GM18867 (cell line): ENCODE data around the gene SLC15A5.

Experiments used
- ATAC-seq: cut with Tn5 transposase; IDR thresholded peaks from one replicate; pipeline ENCODE4 v1.9.1; 2021; ENCODE audit warnings: mild to moderate bottlenecking, moderate library complexity; ENCODE audit not compliant: unreplicated experiment

The SLC15A5 gene

DNA sequence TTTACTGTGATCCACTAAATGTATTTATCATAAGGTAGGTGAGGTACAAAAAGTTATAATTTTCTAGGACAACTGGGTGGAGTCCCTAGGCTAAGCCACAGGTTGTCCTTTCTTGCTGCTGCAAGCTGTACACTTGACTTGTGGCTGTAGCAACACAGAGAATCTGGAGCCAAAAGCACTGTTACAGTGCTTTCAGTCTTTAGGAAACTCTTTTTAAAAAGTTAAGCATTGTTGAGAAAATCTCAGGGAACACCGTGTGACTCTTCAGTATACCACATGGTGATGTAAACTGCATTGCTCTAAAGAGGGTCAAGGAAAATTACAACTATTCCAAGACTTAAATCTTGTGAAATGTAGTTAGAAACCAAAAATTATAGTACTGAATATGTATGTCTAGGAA, 11.4 kb downstream of the SLC15A5 start:
- ATAC-seq, result no peak

- no peak for ATAC-seq
Measured at GRCh38 chr12:16261944-16262475, 15.5 kb downstream of the SLC15A5 start.

DNA sequence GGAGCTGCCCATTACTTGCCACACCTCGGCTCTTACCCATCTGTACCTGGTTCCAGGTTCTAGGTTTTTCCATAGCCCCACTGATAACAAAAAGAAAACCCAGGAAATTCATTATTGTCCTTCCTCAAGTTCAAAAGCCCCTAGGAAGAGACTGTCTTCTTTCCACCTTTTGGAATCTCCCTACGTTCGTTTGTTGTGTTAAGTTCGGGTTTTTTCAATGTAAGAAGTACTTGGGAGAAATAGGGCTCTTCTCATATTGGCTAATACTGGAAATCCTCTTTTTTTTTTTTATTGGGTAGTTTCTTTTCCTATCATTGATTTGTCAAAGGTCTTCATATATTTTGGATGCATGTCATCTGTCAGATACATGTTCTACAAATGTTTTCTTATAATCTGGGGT, 17.3 kb downstream of the SLC15A5 start:
- ATAC-seq, result no peak

DNA sequence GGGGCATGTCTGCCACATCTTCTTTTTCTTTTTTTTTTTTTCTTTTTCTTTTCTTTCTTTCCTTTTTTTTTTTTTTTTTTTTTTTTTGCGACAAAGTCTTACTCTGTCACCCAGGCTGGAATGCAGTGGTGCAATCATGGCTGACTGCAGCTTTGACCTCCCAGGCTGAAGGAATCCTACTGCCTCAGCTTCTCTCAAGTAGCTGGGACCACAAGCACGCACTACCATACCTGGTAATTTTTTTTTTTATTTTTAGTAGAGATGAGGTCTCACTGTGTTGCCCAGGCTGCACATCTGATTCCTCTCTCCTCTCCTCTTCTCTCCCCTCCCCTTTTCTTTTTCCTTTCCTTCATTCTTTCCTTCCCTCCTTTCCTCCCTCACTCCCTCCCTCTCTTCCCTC, 18.5 kb downstream of the SLC15A5 start:
- ATAC-seq, result no peak

DNA sequence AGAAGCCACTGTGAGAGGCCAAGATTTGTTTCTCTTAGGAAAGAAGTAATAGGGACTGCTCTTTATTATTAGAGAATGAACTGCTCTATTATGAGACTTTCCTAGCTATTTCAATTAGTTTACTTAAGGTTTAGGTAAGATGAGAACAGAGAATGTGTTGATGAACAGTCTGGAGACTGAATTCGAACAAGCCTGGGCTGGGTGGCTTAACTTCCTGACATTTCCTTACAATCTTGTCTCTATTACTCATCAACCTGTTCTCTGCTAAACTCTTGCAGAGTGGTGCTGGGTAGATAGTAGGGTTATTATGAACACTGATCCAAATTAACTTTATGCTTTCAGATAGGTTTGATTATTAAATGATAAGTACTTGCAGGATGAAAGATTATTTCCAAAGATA, 31.2 kb downstream of the SLC15A5 start:
- no peak for ATAC-seq

DNA sequence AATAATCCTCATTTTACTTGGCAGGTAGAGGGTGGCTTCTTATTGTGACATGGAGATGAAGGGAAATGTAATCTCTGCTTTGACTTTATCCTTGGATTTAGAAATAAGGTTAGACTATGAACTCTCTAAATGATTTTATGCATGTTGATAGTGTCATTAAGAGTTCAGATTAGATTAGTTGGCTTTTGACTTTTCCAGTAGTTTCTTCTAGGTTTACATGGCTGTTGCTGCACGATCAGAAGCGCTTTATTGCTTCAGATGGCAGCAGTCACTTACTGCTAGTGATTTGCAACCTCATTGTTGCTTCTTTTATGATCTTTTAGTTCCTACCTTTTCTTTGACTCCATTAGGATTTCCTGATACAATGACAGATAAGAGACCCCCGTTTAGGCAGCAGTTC, 32.3 kb downstream of the SLC15A5 start:
- no peak for ATAC-seq

DNA sequence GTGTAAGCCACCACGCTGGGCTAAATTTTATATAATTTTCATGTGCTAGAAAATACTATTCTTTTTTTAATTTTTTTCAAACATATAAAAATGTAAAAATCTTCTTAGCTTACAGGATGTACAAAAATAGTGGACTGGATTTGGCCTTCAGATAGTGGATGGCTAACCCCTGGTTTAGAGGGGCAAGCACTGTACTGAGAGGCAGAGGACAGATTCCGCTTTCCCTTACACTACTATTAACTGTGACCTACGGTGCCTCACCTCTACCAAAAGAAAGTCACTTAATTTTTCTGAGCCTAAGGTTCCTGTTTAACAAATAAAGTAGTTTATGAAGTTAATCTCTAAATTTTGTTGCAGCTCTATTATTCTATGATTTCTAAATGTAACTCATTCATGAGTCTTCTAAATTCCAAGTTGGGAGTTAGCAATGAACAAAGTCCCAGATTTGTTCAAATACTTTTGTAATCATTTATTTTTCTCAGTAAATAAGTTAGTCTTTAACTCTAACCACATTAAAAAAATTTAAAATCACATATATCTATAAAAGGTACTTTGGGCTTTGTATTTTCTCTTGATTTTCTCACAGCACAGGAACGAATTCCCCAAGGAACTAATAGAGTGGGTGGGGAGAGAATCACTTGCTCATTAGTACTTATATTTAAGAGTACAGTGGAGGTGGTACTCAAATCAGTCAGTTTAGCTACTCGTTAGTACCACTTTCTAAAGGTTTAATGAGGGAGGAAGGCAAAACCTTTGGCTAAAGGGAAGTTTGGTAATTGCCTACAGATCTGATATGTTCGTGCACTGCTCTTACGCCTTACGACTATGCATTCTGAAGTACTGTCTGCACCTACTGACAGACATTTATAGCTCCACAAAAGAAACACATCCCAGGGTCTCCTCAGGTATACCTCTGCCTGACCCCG, 33.7 kb downstream of the SLC15A5 start:
- no peak for ATAC-seq

- ATAC-seq, result no peak
Measured at GRCh38 chr12:16241346-16241745, 36.1 kb downstream of the SLC15A5 start.

DNA sequence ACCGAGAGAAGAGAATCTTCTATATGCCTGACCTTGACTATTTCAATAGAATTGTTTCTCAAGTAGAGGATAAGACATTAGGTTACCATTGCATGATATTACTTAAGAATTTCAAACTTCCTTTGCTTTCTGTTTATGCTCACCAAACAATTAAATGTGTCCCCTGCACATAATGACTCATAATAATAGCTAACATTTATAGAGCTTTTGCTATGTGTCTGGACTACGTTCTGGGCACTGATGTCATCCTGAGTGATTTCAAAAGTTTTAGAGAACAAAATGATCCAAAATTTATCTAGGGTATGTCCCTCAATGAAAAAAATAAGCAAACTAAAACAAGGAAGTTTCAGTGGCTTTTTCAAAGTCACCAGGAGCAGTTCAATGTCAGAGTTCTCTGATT, 38.8 kb downstream of the SLC15A5 start:
- ATAC-seq, result no peak

DNA sequence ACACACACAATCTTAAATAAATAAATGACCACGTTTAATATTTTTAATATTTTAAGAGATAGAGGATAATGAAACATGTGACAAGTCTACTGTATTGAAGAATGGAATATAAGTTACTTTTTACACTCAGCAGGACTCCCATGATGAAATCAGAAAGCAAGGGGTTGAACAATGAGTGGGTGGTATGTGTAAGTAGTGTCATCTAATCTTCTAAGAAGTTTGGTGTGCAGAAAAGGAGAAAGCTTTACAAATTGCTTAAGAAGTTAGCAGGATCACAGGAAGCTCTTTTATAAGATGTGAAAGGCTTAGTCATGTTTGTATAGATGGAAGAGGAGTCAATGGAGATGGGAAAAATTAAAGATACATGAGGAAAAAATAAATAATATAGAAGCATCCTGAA, 47.8 kb downstream of the SLC15A5 start:
- ATAC-seq, result no peak

DNA sequence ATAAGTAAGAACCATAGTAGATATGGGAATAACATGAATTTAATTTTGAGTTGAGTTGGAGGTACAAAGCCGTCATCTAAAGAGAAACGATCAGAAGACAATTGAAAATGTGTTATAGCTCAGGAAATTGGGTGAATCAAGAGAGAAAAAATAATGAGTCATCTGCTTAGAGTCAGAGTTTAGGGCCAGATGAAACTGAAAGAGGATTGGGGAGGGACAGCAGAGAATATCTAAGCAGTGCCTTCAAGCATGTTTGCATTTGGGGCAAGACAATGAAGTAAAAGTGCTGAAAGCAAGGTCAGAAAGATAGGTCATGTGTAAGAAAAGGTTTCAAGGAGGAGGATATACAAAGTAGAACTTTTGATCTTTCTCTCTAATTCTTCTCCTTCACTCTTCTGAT, 49.4 kb downstream of the SLC15A5 start:
- peak; percentile 81 for ATAC-seq

DNA sequence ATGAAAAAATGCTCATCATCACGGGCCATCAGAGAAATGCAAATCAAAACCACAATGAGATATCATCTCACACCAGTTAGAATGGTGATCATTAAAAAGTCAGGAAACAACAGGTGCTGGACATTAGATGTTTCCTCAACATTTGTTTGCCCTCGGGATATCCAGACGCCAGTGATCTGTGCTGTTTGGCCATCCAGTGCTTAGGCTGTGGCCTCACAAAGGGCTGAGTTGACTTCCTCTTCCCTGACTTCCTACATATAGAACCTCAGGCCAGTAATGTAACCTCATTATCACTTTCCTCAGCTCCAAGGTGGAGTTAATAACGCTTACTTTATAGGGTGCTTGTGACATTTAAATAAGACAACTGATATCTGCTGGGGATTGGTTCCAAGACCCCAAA, 51.8 kb downstream of the SLC15A5 start:
- no peak for ATAC-seq

GRCh38 chr12:16224196-16224595, 53.3 kb downstream of the SLC15A5 start:
- ATAC-seq, result no peak

DNA sequence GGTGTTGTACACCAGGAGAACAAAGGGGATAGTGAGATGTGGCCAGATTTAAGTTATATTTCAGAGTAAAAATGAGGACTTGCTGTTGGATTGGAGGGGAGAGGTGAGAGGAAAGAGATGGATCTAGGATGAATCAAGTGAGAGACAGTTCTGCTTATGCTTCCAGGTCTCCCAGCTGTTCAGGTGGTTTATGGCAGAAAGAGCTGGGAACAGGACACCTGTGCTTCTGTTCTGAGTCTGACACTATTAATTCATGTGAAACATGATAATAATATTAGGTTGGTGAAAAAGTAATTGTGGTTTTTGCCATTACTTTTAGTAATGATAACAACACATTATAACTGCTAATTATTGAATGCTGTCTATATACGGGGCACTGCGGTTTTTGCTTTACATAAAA, 55.7 kb downstream of the SLC15A5 start:
- ATAC-seq, result no peak

DNA sequence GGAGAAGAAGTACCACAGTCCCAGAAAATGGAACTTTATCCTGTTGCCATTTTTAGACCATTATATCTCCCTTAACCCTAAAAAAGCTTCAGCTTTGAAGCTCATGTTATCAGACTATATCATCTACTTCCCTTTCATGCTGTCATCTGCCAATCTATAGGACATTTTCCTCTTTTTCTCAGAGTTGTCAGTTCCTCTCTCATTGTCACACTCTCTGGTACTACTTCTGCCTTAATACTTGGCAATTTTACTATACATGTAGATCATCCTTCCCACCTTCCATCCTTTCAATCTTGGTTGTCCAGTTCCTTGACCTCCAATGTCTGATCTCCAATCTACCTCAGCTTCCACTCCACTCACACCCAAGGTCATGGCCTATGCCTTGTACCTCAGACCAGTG, 57.4 kb downstream of the SLC15A5 start:
- no peak for ATAC-seq

DNA sequence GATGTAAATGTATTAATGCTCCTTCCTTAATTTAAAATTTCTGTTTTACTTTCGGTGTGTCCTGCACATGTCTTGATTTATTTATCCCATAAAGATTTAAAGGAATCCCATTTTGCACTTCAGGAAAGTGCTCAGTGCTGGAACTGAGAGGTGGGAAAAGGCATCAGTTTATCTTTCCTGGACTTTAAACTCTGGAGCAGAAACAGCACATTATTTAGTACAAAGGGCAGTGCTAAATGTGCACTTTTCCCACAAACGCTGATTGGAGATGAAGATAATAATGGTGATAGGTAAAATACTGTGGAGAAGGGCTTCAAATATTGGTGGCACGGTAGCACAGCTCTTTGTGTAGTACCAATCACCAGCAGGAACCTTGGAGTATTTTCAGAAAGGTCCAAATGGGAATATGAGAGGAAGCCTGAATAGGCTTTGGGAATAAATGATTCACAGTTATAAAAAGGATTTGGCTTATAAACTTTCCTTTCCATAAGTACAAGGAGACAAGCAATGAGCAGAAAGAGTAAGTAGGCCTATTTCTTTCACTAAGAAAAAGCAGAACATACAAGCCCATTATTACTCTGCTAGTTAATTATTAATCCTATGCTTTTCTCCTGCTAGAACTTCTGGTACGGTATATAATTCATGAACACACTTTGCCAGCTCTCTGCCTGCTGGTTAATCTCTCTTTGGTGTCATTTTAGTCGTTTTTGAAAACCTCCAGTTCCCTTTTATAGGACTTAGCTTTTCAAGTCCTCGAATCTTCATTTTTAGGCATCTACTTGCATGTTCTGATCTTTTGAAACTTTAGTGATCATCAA, 58.3 kb downstream of the SLC15A5 start:
- no peak for ATAC-seq

- ATAC-seq, result no peak
Measured at GRCh38 chr12:16218234-16218633, 59.3 kb downstream of the SLC15A5 start.

DNA sequence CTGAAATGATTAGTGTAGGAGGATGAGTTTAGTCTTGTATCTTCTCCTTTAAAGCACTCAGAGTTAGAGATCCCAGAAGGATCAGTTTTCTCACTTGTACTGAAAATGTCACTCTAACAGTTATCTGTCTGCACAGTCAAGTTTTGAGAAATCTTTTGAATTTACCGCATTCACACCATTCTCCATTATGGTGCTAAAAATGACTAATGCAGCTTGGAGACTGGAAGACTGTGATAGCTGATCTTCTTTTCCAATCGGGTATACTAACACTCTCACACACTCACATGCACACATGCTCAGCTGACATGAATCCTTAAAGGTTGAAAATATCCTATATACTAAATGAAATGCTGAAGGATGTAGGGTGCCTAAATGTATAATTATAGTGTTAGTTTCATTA, 65.8 kb downstream of the SLC15A5 start:
- ATAC-seq, result no peak

DNA sequence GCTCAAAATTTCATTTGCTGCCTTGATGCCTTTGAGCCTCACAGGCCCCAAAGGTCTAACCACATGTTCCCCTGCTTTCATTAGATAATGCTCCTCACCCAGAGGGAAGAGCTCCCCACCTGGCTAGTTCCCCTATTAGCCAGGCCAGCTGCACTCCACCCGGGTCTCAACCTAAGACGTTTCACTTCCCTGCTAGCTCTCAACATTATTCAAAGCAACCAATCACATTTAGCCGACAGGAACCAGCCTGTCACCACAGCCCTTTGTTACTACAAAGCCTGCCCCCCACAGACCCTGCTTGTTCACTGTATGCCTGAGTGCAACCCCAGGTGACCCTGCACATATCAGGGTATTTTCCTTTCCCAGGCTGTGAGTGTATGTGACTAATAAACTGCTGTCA, 78.6 kb downstream of the SLC15A5 start:
- peak; percentile 91 for ATAC-seq

- ATAC-seq, result no peak
Measured at GRCh38 chr12:16197600-16197999, 79.9 kb downstream of the SLC15A5 start.

GRCh38 chr12:16189849-16190248, 87.6 kb downstream of the SLC15A5 start:
- ATAC-seq, result no peak

GRCh38 chr12:16187660-16188059, 89.8 kb downstream of the SLC15A5 start:
- no peak for ATAC-seq
